Kidney (tissue), 14 donors: ENCODE measurements around the gene THY1. TPM values are rescaled to one million over a fixed set of nuclear protein-coding genes. Genes with fewer than 3 reads are reported as not detected.

ENCODE experiments used
- DNase-seq, 5 donors: peaks; one replicate each; pipeline ENCODE4 v3.0.0-alpha.2; 2013 to 2020
- FAIRE-seq: peaks from 2 replicates; lab custom pipeline; 2012; peaks lifted over from hg19 to GRCh38; lab: Jason Lieb, UNC
- H3K27ac ChIP-seq, 2 donors: one replicate each; pipeline ENCODE4 v1.7.0; 2013; ENCODE audit warnings: low read depth in 2 of 2, low read length in 2 of 2, inconsistent platforms in 1 of 2
- H3K27me3 ChIP-seq: one replicate; pipeline ENCODE4 v1.7.1; 2013; ENCODE audit warnings: low read length, inconsistent platforms; ENCODE audit not compliant: control insufficient read depth, insufficient read depth
- H3K36me3 ChIP-seq, 3 donors: one replicate each; pipeline versions ENCODE4 v1.7.0 to v1.7.1; 2013; ENCODE audit warnings: low read length in 3 of 3, control low read depth in 1 of 3, inconsistent platforms in 1 of 3; ENCODE audit not compliant: insufficient read depth in 3 of 3, control insufficient read depth in 2 of 3
- H3K4me1 ChIP-seq, 3 donors: one replicate each; pipeline versions ENCODE4 v1.7.0 to v1.7.1; 2013; ENCODE audit warnings: low read length in 3 of 3, inconsistent platforms in 1 of 3, low read depth in 1 of 3; ENCODE audit not compliant: control insufficient read depth in 2 of 3, insufficient read depth in 2 of 3
- H3K4me3 ChIP-seq, 3 donors: one replicate each; pipeline versions ENCODE4 v1.7.0 to v1.8.1; 2013; ENCODE audit warnings: low read length in 3 of 3, control low read depth in 1 of 3, inconsistent platforms in 1 of 3
- H3K9ac ChIP-seq, 3 donors: one replicate each; pipeline versions ENCODE4 v1.7.0 to v1.7.1; 2013; ENCODE audit warnings: low read length in 3 of 3, control low read depth in 1 of 3, inconsistent platforms in 1 of 3
- H3K9me3 ChIP-seq, 3 donors: one replicate each; pipeline versions ENCODE4 v1.7.0 to v1.7.1; 2013; ENCODE audit warnings: low read length in 3 of 3, control low read depth in 1 of 3, inconsistent platforms in 1 of 3; ENCODE audit not compliant: control insufficient read depth in 2 of 3, insufficient read depth in 1 of 3
- intact Hi-C: fragments of 100-400 bp; cut with DNase I; formaldehyde crosslinking; loops from one replicate; pipeline ENCODE4 v1.11.1; 2022
- polyA plus RNA-seq: library from polyadenylated mRNA; stranded (reverse); fragments of 350-450 nt; fragmentation: Illumina TruSeq; extraction: RNeasy Lipid Tissue Mini Kit (QIAGEN cat#74804); gene quantifications from one replicate; pipeline ENCODE4 v1.2.3, GENCODE V29; 2014; ENCODE audit warnings: low read depth, low replicate concordance; ENCODE audit not compliant: insufficient read depth
- total RNA-seq: library from RNA; stranded (reverse); fragmentation: NEBNext Ultra II Directional; extraction: Animal tissue kit (Norgen Biotek cat#: 25700); gene quantifications from one replicate; pipeline ENCODE4 v1.2.1, GENCODE V29; 2021
- TF ChIP-seq, protein P1 (sequence below): IDR thresholded peaks from 3 replicates; pipeline ENCODE4 v1.5.1; 2012; ENCODE audit warnings: mild to moderate bottlenecking, moderate library complexity, borderline replicate concordance; ENCODE audit not compliant: insufficient read depth; ENCODE audit errors: extremely low read depth
- donor health status: control.
- donor health status: control.
- donor health status: control.
- donor health status: control.
- donor health status: control.
- donor health status: DM: yes; HTN: yes; CAD: no.
- donor health status: Normal renal cell carcinoma (clear cell type).

The THY1 gene
- total and polyA plus RNA-seq, 2 donors from 2014 or later: 17.5 to 240 TPM

DNA sequence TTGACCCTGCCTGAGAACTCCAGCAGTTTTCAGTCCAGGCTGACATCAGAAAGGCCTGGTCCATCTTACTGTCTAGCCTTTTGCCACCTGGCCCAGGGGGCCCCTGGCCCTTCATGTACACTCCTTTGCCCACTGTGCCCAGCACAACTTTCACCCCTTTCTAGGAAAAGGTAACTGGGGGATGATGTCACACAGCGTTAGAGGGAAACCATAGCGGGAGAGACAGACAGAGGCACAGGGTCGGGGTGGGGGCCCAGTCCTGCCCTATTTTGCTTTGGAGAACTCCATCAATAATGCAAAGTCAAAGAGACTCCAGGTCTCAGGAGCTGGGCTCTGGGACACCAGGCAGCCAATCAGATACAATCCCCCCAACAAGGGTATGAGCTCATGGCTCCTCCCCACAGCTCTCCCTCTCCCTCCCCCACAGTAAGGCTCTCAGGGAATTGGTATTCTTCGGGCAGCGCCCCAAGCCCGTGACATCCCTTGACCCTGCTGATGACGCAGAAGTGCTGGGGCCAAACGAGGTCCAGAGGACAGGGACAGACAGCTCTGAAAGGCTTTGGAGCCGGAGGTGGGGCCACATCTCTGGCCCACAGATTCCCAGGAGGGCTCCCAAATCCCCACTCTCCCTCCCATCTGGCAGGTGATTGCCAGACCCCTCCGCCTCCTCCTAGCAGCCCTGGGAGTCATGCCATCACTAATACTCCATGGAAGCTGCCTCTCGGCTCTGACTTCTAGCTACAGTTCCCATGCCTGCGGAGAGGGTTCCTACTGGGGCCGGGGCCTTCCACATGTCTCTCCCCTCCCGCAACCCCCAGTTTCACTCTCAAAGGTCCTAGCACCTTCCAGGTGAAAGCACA lies 47.4 kb downstream of the THY1 start:
- Histone ChIP-seq H3K27me3 (no peaks in the 10 kb centered on the region), H3K4me1 (peaks cover 0 to 43% (median 33%) of the 10 kb centered on the region in 3 donors), H3K36me3 (no peaks in the 10 kb centered on the region), H3K4me3 (peak overlapping the region in 1 of 3 donors; percentile 42), H3K27ac (peak overlapping the region; percentile 89 to 92), H3K9me3 (no peaks in the 10 kb centered on the region), H3K9ac (peak overlapping the region in 1 of 3 donors; percentile 66)
- TF ChIP-seq, protein P1, sequence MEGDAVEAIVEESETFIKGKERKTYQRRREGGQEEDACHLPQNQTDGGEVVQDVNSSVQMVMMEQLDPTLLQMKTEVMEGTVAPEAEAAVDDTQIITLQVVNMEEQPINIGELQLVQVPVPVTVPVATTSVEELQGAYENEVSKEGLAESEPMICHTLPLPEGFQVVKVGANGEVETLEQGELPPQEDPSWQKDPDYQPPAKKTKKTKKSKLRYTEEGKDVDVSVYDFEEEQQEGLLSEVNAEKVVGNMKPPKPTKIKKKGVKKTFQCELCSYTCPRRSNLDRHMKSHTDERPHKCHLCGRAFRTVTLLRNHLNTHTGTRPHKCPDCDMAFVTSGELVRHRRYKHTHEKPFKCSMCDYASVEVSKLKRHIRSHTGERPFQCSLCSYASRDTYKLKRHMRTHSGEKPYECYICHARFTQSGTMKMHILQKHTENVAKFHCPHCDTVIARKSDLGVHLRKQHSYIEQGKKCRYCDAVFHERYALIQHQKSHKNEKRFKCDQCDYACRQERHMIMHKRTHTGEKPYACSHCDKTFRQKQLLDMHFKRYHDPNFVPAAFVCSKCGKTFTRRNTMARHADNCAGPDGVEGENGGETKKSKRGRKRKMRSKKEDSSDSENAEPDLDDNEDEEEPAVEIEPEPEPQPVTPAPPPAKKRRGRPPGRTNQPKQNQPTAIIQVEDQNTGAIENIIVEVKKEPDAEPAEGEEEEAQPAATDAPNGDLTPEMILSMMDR: no peak
- intact Hi-C loops: no loop called here
- DNase-seq (peak in 3 of 5 donors; percentile 52 to 93 (median 56)), FAIRE-seq (no peak)

DNA sequence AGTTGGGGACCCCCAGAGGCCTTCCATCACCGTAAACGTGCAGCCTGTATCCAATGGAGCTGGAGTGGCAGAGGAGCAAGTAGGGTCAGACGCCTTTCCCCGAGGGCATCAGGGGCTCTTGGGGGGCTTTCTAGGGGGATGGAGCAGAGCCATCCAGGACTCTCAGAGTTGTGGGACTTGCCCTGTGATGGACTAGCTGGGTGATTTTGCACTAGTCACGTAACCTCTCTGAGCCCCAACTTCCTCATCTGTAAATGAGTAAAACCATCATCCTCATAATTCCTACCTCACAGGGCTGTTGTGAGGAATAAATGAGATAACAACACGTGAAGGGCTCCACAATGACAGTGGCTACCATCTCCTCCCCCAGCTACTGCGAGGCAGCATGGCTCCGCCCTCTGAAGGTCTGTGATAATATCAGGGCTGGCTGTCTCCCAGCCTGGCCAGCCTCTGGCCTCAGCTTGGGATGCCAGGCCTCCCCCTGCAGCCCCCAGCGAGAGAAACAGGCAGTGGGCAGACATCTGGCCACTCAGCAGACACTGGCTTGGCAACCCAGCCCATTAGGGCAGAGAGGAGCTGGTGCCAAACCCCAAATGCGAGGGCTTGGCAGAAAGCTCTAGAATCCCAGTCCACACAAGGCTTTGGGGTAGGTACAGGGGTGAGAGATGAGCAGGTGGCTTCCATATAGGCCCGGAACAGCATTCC lies 48.2 kb downstream of the THY1 start:
- no peaks in the 10 kb centered on the region for H3K27me3 ChIP-seq
- H3K9ac ChIP-seq: peak overlapping the region in 1 of 3 donors; percentile 53
- DNase-seq: peak in 1 of 5 donors; percentile 65
- FAIRE-seq: no peak
- H3K4me1 ChIP-seq: peaks cover 0 to 48% (median 39%) of the 10 kb centered on the region in 3 donors
- TF ChIP-seq, protein P1: no peak
- H3K4me3 ChIP-seq: peak overlapping the region in 1 of 3 donors; percentile 13
- H3K36me3 ChIP-seq: no peaks in the 10 kb centered on the region
- intact Hi-C loops: no loop called here
- peak overlapping the region; percentile 73 to 77 for H3K27ac ChIP-seq
- no peaks in the 10 kb centered on the region for H3K9me3 ChIP-seq

DNA sequence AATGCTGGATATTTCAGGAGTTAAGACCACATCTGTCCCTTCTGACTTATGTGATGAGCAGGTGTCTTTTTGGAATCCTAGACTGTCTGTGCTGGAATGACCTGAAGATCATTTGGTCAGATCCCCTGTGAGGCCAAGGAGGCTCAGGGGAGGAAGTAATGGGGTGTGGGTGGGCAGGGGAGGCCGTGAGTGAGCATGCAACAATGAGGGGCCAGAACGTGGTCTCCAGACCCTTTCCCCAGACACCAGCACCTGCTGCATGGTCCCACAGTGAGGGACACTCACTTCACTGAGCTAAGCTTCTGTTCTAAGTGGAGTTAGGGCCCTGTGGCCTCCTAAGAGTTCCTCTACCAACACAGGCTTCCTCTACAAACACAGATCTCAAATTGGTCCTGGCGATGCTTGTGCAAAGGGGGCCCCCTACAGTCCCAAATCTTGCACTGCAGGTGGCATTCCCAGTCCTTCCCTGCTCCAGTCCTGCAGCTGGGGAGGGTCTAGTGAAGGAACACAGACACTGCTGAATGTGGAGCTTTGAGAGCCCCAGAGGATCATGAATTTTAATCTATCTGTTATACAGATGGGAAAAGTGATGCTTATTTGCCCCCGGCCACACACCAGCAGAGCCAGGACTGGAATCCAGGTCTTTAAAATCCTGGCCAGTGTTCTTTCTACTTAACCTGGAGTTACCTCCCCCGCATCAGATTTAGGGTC lies 48.9 kb downstream of the THY1 start:
- intact Hi-C loops: no loop called here
- no peak for FAIRE-seq

More for the DNA sequence above, 48.9 kb downstream of the THY1 start:
- Histone ChIP-seq H3K9ac (no peak overlapping the region), H3K27me3 (no peaks in the 10 kb centered on the region), H3K9me3 (no peaks in the 10 kb centered on the region), H3K36me3 (no peaks in the 10 kb centered on the region), H3K4me3 (peak overlapping the region in 1 of 3 donors; percentile 13), H3K27ac (peak overlapping the region in 1 of 2 donors; percentile 52), H3K4me1 (peaks cover 0 to 53% (median 39%) of the 10 kb centered on the region in 3 donors)
- DNase-seq: peak; percentile 82 to 91 (median 90)
- TF ChIP-seq, protein P1: peak; percentile 87
